ENCODE data around the gene SORCS1.

SORCS1 gene

DNA sequence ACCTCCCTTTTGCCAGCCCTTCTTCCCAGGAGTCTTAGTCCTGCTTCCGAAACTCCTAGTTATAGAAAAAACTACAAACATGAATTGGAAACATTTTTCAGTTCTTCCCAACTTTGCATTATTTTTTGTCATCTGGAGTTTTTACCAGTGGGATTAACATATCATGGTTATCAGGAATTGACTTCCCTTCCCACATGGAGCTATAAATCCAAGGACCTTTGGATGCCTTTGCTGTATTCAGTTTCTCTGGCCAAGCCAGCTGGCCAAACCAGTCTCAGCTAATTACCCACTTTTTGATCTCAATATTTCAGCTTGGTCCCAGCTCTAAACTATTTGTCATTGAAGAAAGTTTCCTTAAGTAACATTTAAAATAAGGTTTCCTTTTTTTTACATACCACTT lies 570.6 kb downstream of the SORCS1 start:
- DNase-seq (ENCODE audit: low read depth in 2 of 2), result no peak

DNA sequence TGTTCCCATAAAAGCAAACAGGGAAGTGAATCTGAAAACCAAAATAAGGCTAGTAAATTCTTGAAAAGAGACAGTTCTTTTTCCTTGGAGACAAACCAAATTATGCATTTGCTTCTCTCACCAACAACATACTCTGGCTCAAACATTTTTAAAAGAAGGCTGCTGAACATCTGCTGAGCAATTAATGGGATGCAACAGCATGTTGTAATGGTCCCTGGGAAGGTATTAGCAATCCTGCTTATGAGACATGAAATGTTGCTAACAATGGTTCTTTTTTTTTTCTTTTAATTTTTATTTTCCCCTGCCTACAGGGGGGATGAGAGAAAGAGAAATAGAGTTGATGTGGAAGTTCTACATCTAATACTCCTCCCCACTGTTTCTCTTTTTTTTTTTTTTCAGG lies 572.1 kb downstream of the SORCS1 start:
- DNase-seq (ENCODE audit: low read depth in 2 of 2), result no peak

DNA sequence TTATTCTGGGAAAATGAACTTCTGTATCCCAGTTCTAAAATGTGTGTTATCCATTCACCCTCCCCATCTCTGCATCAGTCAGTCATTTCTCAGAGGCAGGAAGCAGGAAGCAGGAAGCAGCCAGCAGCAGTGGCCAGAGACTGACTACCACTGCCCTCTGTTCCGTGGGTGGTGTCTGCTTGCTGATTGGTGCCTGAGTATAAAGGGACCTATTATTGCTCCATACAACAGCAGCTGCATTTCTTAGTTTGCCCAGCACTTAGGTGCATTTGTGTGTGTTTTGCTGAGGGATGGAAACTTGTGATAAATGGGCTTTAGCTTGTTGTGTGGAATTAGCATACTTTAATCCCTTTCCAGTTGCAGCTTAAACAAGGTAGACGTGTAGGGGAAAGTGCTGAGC lies 582.2 kb downstream of the SORCS1 start:
- DNase-seq (ENCODE audit: low read depth in 2 of 2), result no peak

DNA sequence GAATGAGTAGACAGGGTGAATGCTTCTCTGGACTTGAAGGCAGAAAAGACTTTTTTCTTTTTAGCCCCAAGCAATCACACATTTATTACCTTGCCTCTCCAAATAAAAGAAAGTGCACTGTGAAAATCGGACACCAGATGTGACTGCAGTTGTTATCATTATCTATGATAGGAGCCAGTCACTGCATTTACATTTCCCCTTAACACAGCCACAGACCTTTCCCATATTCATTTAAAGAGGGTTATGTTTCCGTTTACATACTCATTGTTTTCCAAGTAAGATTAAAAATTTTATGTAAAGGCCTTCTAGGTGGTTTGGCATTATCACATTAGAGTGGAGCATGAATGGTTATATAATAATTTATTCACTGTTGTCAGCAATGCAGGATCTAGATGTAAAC lies 586.8 kb downstream of the SORCS1 start:
- no peak for DNase-seq (ENCODE audit: low read depth in 2 of 2)

DNA sequence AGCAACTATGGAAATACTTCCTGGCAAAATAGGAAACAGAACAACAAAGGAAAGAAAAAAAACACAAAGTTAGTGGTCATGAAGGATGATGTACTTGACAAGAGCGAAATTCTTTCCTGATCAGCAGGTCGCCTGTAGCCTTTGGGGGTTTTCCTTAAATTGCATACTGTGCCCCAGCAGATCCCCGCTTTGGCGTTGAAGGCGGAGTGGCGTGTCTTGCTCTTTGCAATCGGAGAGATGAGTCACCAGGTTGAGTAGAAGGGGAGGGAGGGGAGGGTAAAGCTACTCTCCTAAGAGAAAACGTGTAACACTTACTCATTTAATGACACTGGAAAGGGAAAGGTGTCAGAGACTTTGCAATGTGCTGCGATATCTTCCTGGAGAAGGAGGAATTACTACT lies 587.2 kb downstream of the SORCS1 start:
- DNase-seq (ENCODE audit: low read depth in 2 of 2), result no peak

DNA sequence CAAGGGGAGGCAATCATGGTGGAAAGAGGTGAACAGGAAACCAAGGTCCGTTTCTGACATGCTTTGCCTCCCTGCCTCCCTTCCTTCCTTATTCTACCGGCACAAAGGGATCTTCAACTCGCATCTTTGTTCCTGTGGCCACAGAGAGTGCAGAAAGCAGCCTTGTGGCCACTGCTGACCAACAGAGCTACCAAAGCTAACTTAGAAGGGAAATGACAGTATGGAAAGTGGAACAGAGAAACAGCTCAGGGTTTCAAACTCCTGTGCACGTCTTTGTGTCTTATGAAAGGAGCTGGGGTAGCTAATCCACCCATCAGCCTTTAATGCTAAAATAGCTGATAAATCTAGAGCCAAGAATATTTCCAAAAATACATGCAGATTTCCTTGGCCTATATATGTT lies 588.0 kb downstream of the SORCS1 start:
- DNase-seq (ENCODE audit: low read depth in 2 of 2), result no peak

DNA sequence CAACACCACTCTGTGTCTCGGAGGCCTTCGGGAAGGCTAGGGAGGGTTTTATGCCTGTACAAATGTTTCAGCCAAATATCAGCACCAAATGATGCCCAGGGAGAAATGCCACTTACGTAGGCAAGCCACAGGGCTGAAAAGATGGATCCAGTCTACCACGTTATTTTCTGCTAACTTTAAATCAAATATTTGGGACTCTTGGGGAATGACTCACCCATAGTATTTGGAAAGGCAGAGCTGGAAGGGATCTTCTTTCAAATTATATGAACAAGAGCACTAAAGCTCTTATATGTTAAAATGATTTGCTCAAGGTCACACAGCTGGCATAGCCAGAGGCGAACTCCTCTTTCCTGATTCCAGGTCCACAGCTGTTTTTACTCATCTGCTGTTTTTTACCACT lies 591.4 kb downstream of the SORCS1 start:
- DNase-seq (ENCODE audit: low read depth in 2 of 2), result no peak

DNA sequence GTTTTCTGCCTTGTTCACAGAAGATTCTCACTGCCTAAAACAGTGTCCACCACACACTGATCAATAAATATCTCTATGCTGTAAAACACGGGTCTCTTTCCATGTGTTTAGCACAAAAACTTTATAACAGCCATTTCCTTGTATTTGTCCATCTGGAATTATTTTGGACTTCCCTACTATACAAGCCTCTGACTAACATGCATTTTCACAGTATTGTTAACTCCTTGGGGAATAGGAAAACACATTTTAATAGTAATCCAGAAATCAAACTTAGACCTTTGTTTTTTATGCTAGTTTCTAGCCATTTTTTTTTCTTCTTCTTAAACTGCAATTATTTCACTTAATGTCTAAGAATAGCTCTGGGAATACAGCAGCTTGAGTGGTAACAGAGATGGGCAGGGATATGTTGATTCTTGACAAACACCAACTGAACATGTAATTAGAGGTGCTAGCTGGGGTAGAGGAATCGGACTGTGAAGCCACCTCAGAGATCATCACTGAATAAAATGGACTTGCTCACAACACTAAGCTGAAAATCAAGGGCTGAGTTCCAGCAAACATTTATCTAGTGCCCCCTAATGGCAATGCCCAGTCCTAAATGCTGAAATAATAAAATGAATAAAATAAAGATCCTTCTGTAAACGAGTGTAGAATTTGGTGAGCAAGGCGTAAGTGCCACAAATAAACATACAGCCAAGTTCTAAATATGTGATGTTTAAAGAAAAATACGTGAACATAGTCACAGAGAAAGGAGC lies 593.1 kb downstream of the SORCS1 start:
- DNase-seq (ENCODE audit: low read depth in 2 of 2), result no peak

DNA sequence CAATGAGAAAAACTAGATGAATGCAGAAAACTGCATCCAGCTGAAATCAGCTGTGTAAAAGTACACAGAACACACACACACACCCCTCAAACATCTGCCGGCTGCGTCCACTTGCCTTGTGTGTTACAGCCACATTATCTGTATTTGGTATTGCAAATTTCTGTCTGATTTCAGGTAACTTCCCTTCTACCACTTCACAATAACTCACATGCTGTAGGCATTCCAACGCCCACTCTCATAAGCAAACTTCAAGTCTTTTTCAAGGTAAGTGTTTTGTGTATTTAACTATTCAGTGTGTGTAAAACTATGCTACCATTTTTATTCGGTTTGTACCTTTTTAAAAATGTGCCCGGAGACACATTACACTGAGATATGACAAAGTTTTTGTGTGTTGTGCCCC lies 594.2 kb downstream of the SORCS1 start:
- no peak for DNase-seq (ENCODE audit: low read depth in 2 of 2)

DNA sequence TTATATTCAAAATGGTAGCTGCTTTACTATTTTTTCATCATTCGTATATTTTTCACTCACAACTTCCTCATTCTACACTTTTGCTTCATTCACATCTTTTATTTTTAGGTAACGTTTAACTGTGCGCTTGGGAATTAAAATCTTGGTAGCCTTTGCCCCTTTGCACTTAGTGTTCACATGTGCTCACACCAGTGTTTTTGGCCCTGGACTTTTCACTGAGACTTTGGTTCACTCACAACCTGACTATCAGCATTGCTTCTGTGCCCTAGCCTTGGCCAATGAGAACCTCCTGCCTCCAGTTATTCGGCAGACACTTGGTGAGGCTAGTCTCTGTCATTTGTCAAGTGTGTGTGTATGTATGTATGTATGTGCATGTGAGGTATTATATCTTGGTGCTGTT lies 596.9 kb downstream of the SORCS1 start:
- DNase-seq (ENCODE audit: low read depth in 2 of 2), result no peak

DNA sequence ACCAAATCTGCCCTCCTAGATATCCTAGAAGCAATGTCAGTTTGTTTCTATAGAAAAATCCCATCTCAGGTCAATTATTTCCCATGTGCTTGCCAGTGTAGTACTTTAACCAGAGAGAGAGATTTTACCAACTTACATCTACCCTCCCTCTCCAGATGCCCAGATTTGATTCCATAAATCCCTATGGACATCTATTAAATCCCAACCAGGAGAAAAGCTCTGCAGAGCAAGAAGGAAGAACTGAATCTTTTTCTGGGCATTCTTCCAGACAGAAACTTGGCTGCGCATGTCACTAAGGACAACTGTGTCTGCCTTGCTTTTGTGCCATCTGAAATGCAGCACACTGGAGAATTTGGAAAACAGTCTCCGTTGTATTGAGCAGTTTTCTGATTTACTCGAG lies 597.6 kb downstream of the SORCS1 start:
- DNase-seq (ENCODE audit: low read depth in 2 of 2), result no peak

DNA sequence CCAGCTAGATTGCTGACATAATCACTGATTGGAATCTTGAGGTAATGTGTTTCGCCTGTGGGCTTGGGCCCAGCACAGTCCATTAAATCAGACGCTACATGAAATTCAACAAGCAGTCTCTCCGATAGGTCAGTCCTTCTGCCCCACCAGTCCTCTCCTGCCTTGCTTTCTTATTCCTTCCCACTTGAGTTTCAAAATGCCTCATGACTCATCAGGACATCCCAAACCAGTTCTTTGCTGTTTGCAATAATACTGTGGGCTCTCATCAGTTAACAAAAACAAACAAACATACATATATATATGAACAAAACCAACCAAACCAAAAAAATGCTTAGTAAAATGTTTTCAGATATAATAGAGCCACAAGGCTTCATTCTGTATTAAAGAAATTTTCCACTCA lies 599.0 kb downstream of the SORCS1 start:
- DNase-seq (ENCODE audit: low read depth in 2 of 2), result no peak

DNA sequence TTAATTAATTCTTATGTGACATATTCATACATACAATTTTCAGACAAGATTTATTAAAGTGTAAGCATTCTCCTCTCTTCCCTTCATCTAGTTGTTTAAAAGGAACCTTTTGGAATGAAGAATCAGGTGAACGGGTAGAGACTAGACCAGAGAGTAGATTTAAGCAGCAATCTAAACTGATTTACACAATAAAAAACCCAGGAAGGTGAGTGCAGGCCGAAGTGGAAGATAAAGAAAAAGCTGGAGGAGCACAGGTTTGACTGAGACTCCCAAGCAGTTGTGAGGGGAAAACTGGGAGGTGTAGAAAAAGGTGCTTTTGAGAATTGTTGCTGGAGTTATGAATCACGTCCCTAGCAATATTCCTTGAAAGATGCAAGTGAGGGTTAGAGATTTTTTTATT lies 601.1 kb downstream of the SORCS1 start:
- no peak for DNase-seq (ENCODE audit: low read depth in 2 of 2)

DNA sequence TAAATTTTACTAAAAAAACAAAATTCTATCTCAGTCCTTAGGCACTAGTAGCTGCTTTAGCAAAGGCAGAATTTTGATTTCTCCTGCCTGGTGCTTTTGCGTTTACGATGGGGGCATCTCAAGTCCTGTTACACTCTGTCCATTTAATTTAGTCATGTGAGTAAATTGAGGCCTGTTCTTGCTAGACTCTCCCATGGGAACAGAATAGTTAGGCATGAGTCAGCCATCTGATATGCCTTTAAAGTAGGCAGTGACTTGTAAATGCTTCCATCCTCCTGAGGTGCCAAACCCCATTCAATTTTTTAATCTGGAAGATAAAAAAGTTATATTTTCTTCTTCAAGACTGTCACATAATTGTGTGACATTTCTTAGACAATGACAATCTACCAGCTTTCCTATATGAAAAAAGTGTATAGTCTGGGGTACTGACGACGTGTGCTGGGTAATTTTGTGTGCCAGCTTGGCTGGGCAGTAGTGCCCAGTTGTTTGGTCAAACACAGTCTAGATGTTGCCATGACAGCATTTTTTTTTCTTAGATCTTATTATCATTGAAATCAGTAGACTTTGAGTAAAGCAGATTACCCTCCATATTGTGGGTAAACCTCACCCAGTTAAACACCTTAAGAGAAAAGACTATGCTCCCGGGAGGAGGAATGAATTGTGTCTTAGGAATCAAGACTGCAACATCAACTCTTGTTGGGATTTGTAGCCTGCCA lies 603.4 kb downstream of the SORCS1 start:
- no peak for DNase-seq (ENCODE audit: low read depth in 2 of 2)

DNA sequence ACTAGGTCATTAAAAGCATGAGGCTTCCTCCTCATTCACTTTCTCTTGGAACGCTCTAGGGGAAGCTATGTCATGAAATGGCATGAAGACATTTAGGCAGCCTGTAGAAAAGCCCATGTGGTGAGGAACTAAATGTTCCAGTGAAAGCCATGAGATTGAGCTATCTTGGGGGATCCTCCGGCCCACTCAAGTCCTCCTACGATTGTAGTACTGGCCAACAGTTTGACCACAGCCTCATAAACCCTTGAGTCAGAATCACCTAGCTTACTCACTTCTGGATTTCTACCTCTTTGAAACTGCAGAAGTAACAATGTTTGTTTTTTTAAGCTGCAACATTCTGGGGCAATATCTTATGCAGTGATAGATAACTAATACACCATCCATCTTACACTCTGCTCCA lies 605.1 kb downstream of the SORCS1 start:
- DNase-seq (ENCODE audit: low read depth in 2 of 2), result no peak

DNA sequence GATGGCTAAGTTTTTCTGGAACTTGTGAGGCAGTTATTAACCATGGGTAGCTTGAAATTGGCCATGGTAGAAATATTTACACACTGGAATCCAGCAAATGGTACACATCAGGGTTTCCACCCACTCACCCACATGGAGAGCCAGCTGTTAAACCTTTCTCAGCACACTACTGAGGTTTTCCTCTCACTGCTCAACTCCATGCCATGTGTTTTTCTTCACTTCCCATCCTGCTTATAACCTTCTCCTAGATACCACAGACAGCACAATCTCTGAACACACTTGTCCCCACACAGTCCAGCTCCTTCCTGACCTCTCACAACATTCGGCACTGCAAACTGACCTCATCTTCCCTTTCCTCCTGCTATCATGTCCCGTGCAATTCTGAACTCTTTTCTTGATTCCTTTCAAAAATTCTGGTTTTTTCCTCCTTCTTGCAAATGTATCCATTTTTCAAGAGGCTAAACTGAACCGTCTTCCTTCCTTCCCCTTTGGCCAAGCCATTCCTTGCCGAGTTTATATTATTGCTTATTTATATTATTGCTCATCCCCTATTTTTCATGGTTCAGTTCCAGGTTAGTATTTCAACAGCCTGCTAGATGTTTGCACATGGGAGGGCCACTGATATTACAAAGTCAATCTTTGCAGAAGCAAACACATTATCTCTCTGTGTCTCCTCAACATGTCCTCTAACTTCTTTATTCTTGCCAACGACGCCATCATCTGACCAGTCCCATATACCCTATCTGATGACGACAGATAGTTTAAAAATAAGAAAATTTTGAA lies 606.4 kb downstream of the SORCS1 start:
- DNase-seq (ENCODE audit: low read depth in 2 of 2), result no peak

DNA sequence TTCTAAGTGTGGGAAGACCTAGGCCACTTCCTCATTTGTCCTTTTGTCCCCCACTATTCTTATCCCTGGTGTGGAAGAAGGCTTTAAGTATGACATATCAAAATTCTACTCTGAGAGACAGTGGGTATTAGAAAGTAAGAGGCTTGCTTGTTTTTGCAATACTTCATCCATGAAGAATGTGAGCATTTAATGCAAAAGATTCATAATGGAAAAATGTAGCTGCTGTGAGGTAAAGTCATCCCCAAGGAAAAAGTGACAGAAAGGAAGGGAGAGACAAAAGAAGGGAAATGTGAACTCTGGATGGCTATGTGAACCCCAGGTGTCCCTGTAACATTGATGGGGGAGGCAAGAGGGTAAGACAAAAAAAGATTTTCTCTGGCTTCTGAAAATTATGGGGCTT lies 607.5 kb downstream of the SORCS1 start:
- no peak for DNase-seq (ENCODE audit: low read depth in 2 of 2)

DNA sequence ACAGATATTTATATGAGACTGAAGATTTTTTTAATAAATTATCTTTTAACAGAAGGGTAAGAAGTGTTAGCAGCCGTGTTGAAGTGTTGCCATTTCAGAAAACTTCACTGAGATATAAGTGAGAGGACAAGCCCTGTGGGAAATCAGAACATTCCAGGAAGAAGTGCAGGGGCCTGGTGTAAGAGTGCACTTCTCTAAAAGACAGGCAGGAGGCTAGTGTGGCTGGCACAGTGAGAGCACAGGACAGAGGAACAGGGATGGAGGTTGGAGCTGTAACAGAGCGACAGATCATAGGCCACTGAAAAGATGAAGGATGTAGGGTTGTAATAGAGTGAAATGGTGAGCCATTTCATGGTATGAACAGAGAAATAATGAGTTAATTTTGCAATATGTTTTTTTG lies 608.9 kb downstream of the SORCS1 start:
- no peak for DNase-seq (ENCODE audit: low read depth in 2 of 2)

DNA sequence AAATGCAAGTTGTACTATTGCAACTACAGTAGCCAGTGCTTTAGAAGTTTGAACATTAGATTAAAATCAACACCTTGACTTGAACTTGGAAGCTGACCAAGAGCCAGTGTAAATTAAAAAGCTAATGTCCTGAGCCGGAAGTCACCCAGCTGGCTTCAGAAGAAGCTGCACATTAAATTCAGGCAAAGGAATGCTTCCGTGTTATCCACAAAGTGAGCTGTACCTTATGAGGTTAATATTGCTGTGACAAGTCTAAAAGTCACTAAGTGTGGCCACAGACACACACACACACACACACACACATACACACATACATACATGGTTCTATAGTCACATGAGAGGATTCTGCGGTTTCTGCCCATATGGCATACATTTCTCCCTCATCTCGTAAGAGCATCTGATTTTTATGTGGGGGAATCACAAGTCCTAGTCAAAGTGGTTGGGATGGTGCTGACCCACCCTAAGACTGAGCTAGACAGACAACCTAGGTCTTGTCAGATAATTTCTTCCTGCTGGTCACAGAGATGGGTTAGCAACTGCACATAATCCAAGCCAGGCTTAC lies 612.9 kb downstream of the SORCS1 start:
- DNase-seq (ENCODE audit: low read depth in 2 of 2), result no peak

DNA sequence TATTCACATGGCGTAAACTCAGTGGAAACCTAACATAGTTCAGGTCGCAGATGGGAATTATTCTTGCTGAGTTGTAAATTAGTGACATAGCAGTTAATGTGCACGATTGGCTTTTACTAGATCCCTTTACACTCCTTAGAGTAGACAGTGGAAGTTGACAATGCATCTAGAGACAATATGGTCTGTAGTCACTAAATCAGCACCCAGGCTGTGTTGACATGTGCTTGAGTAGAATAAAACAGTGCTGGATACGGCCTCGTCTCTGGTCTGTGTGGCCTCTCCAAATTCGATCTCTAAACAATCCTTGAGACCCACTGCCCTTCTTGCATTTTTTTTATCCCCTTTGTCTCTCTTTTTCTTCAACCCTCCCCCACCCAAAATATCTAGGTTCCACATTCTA lies 615.7 kb downstream of the SORCS1 start:
- no peak for DNase-seq (ENCODE audit: low read depth in 2 of 2)

DNA sequence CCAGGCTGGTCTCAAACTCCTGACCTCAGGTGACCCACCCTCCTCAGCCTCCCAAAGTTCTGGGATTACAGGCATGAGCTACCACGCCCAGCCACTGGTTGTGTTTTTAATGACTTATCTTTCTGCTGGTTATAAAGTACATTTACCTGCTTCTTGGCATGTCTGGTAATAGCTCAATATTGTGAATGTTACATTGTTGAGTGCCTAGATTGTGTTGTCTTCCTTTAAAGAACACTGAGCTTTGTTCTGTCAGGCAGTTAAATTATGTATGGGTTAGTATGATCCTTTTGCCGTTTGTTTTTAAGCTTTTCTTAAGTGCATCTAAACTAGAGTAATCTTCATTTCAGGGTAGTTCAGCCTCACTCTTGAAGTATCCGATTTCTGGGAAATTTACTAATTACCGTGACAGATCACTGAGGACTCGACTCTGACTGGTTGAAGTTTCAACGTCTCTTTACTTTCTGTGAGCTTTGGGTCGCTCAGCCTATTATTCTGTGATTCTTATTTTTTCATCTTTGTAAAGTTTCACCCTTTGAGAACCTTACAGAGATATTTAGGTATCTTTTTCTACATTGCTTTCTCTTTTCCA lies 617.4 kb downstream of the SORCS1 start:
- no peak for DNase-seq (ENCODE audit: low read depth in 2 of 2)

DNA sequence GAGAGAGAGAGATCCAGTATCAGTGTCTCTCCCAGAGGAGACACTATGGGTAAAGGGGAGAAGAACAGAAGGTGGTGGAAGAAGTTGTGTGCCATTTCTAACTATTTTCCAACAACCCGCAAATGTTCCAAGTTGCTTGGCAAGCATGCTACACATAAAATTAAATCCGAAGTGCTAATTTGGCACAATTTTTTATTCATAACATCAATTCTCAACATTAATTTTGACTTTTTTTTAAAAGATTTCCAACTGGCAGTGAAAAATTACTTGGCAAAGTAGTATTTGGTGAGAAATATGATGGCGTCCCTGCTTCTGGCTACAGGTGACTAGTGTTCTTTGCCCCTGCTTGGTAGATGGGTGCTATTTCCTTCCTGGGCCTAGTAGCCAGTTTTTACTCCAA lies 622.0 kb downstream of the SORCS1 start:
- no peak for DNase-seq (ENCODE audit: low read depth in 2 of 2)

Data from stimulated activated CD8-positive, alpha-beta memory T cell treated with anti-CD3 and anti-CD28 coated beads, Interleukin-7, amount 100 ng/mL, for 4 hours (primary cell).